ENCODE data around the gene PRM2.

Gene PRM2, protein sequence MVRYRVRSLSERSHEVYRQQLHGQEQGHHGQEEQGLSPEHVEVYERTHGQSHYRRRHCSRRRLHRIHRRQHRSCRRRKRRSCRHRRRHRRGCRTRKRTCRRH

DNA sequence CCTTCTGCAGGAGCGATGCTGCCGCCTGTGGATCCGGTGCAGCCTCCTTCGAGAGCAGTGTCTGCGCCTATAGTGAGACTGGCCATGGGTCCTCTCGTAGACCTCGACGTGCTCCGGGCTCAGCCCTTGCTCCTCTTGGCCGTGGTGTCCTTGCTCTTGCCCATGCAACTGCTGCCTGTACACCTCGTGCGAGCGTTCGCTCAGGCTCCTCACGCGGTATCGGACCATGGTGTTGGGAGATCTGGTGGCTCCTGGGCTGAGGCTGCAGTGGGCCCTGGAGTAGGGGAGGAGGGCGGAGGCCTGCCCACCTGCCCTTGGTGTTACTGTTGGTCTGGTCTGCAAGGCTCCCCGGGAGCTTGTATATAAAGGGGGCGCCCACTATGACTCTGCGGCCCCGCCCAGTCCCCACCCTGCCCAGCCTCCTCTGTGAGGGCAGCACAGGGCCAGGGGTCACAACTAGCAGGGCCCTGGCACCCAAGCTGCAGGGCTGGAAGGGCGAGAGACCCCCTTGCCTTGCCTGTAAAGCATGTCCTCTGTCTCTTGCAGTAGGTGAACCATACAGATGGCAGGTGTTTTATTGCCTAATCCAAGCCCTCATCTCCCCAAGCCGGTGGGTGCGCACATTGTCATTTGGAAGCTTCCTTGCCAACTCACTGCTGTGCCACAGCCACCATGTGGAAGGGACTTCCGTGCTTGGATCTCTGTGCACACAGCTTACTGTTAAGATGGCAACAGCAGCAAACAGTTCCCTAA lies at the start of gene PRM2:
TSS of gene PRM2 (minus strand) at position 338 of the 753 bp plus-strand sequence. CDS start at position 228, 110 bp downstream.
- no peak for DNase-seq

DNA sequence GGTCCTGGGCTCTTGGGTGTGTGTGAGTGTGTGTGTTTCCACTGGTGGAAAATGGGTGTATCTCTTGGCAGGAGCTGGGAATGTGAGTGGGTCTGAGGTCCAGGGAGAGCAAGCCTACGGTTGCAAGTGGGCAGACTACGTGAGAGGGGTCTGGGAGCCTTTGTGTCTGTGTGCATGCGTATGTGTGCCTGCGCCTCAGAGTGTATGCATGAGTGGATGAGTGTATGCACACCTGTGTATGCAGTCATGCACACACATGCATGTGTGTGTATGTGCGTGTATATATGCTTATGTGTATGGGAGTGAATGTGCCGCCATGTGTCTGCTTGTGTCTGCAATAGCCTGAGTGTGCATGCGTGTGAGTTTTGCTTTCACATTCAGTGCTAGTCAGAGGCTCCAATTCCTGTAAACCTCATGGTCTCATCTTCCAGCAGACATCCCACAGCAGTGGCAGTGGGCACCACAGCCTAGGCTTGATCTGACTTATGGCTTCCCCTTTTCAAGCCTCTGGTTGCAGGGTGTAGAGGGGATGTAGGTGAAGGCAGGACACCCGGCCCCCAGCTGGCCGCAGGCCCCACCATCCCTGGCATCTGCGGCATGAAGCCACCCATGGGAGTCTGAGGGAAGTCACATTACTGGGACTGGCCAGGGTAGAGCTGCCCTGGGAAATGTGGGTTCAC lies 49.3 kb upstream of the PRM2 start:
- no peak for DNase-seq

DNA sequence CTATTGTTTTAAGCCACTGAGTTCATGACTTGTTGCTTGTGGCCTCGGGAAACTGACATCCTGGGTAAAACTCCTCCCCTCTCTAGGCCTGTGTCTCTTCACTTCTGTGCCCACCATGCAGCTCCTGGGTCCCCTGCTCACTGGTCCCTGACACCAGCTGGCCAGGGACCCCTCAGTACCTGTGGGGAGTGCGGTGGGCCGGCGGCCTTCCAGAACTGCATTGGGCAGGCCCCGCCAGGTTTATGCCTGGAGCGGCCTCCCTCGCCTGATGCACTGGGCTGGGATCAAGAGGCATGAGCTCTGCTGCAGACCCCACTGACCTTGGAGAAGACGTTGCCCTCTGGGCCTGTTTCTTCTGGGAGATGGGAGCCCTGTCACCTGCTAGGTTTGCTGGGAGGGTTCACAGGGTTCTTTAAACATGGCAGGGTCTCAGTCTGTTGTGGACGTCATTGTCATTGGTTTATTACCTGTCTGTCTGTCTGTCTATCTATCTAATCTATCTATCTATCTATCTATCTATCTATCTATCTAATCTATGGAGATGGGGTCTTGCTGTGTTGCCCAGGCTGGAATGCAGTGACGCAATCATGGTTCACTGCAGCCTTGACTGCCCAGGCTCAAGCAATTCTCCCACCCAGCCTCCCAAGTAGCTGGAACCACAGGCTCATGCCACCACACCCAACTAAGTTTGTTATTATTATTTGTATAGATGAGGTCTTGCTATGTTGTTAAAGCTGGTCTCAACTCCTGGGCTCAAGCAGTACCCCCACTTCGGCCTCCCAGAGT lies 47.5 kb upstream of the PRM2 start:
- no peak for DNase-seq

DNA sequence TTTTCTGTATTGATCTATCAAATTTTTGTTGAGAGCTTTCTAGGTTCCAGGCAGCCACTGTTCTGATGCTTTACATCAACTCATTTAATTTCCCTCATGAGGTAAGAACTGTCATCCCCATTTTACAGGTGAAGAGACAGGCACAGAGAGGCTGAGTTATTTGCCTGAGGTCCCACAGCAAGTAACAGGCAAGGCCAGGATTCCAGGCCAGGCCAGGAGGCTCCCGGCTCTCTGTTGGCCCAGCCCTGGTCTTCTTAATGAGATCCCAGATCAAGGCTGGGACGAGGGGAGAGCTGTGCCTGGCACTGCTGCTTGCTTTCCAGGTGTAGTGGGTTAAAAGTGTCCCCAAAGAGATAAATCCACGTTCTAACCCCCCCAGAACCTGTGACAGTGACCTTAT lies 46.5 kb upstream of the PRM2 start:
- DNase-seq: no peak

DNA sequence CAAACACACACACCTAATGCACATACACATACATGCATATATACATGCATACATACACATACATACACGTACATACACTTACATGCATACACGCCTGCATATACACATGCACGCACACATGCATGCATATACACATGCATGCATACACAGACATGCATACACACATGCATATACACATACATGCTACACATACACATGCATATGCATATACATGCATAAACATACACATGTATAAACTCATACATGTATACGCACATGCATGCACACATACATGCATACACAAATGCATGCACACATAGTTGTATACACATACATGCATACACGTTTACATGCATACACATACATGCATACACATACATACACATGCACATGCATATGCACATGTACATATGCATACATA lies 45.4 kb upstream of the PRM2 start:
- DNase-seq: no peak

DNA sequence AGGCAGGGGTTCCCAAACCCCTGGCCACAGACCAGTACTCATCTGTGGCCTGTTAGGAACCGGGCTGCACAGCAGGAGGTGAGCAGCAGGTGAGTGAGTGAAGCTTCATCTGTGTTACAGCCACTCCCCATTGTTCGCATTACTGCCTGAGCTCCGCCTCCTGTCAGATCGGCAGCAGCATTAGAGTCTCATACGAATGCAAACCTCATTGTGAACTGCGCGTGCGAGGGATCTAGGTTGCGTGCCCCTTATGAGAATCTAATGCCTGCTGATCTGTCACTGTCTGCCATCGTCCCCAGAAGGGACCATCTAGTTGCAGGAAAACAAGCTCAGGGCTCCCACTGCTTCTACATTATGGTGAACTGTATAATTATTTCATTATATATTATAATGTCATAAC lies 43.9 kb upstream of the PRM2 start:
- DNase-seq: no peak

DNA sequence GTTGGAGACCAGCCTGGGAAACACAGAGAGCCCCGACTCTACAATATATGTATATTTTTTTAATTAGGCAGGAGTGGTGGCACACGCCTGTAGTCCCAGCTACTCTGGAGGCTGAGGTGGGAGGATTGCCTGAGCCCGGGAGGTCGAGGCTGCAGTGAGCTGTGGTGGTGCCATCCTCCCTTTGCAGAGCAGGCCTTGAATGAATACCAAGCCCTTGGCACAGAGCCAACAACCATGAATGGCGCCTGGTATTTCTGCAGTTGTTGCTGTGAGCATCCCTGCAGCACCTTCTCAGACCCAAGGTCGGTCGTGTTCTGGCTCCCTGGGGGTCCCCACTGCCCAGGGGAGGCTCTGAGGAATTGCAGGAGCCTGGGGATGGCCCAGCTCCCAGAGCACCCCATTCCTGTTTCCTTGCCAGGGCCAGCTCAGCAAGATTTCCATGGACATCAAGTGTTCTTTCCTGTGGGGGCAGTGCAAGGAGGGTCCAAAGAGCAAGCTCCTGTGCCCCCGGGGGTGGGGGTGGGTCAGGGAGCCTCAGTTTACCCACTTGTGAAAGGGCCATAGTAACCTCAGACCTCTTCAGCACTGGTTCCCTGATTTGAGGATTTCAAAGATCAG lies 43.4 kb upstream of the PRM2 start:
- no peak for DNase-seq

DNA sequence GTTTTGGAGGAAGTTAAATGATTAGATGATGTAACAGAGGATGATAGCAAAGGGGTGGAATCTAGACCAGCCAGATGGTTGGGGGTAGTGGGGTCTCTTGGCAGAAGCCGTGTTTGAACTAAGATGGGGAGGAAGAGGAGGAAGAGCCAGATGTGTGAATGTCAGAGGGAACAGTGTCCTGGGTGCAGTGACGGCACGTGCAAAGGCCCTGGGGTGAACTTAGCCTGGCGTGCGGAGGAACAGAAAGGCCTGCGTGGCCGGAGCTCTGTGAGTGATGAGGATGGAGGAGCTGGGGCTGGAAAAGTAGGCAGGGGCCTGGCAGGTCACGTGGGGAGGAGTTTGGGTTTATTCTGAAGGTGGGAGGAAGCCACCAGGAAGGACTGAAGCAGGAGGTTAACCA lies 42.5 kb upstream of the PRM2 start:
- DNase-seq: no peak

DNA sequence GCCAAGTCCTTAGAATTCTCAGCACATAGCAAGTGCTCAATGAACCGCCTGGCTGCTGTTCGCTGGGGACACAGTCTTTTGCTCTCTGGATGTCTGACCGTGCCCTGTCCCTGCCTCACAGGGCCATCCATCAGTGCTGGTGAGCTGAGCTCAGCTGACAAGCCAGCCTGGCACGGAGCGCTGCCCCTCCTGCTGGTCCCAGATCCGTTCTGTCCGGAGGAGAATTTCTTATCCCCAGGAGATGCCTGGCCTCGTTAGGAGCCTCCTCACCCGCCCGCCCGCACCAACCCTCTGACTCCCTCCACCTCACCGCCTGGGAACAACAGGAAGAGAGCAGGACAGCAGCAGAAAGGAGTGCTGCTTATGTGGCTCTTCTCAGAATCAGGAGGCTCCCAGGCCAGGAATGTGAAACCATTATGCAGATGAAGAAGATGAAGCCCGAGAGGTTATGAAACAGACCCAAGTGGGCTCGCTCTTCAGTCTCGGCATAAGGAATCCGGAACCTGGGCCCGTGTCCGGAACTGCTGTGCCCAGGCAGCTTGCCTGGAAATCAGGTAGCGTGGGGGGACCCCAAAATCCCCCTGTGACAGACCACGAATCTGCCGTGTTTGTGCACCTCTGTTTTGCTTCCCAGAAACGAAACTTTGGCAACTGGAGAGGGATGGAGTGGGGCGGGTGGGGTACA lies 40.2 kb upstream of the PRM2 start:
- DNase-seq: no peak

DNA sequence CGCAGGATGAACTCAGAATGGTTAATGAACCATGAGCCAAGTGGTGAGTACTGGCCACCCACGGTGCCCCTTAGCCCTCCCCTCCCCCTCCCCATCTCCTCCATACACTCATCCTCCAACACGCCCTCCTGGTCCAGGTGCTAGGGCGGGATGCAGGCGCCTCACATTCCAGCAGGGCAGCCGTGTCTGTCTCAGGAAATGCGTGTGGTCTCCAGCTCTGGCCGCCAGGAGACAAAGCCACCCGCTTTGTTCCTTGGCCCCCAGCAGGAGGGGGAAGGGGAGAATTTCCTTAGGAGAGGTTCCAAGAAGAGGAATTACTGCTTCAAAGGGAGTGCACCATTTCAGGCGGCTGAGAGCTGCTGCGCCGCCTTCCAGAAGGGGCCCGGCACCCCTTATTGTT lies 39.2 kb upstream of the PRM2 start:
- no peak for DNase-seq

DNA sequence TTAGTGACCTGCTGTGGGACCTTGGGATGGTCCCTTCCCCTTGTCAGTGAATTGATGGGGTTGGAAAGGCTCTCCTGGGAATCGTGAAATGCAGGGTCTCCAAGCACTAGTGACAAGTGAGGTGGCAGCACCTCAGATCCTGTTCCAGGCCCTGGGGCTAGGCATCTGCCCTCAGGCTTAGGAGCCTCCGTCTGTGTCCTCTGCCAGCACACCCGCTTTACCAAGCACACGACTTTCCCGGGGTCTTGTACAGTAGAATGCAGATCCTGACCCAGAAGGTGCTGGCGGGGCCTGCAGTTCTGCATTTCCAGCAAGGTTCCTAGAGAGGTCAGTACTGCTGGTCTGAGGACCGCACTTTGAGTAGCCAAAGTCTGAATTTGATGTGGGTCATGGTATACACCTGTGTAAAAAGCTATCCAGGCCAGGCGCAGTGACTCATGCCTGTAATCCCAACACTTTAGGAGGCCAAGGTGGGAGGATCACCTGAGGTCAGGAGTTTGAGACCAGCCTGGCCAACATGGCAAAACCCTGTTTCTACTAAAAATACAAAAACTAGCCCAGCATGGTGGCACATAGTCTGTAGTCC lies 38.1 kb upstream of the PRM2 start:
- no peak for DNase-seq

DNA sequence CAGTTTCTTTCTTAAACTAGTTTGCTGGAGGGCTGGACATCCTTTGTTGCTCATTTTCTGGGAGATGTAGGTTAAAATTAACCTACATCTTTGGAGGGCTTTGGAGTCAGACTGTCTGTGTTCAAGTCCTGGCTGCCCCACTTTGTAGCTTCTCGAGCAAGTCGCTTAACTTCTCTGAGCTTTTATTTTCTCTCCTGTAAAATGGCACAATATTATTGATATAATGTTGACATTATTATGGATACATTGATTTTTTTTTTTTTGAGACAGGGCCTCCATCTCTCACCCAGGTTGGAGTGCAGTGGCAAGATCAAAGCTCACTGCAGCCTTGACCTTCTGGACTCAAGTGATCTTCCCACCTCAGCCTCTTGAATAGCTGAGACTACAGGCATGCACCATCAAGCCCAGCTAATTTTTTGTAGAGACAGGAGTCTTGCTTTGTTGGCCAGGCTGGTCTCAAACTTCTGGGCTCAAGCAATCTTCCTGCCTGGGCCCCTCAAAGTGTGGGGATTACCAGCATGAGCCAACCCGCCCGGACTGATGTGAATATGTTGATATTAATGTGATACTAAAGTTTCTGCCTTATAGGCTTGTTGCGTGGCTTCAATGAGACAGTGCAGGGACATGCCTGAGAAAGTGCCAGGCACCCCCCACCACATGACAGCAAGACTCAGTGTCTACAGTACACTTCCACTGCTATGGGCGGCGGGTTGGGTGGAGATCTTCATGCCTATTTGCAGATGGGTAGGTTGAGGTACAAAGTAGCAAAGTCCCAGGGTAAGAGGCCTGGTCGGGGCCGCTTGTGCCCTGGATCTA lies 37.4 kb upstream of the PRM2 start:
- DNase-seq: no peak

DNA sequence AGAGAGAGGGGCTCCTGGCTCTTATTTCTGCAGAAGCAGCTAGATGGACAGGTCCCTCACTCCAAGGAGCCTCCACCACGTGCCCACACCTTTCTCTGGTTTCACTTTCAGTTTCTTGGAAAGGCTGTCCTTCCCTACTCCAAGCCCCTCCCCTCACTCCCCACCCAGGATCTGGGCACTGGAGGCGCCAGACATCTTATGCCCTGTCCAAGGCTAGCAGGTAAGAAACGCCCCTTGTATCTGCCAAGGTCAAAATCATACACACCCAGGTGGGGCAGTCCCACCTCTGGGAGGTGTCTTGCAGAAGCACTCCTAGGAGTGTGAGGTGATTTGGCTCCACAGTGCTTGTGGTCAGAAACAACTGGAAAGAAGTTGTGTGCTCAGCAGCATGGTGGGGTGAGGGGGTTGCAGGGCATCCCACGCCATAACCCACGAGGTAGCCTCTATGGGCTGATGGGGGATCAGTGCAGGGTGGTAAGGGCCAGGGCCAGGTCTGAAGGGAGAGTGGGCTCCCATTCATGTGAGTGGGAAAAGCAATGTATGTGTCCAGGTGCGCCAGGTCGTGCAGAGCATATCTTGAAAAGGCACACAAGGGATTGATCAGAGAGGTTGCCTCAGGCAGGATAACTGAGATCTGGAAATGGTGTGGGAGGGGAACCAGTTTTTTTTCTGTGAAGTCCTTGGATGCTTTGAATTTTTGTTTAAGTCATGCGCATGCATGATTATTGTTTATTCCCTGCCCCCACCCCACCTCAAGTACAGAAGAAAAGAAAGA lies 36.6 kb upstream of the PRM2 start:
- no peak for DNase-seq

DNA sequence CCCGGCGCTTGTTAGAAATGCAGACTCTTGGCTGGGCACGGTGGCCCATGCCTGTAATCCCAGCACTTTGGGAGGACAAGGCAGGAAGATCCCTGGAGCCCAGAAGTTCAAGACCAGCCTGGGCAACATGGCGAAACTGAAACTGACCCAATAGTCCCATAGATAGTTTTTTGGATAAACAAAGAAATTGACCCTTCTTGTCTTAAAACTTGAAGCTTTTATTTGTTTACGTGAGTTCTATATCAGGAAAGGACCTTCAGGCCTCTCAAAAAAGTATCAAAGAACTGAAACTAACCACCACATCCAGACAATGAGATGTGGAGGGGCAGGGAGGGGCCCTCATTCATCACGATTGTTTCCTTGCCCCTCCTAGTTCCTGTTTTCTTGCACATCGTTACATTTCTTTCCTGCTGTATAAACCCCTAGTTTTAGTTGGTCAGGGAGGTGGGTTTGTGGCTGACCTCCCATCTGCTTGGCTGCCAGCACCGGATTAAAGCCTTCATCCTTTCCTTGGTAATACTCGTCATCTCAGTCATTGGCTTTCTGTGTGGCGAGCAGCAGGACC lies 34.8 kb upstream of the PRM2 start:
- no peak for DNase-seq

DNA sequence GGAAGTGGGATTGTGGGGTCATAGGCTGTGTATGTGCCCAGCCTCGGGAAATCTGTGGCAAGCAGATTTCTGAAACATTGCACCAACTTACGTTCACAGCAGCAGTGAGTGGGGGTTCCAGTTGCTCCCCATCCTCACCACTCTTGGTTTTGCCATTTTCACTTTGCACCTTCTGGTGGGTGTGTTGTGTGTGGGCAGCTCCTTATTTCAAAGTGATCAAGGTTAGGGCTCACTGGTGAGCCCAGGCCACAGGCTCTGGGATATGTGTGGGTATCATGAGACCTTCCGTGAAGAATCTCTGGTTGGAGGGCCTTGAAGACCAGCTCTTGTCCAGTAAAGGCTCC lies 34.3 kb upstream of the PRM2 start:
- no peak for DNase-seq

DNA sequence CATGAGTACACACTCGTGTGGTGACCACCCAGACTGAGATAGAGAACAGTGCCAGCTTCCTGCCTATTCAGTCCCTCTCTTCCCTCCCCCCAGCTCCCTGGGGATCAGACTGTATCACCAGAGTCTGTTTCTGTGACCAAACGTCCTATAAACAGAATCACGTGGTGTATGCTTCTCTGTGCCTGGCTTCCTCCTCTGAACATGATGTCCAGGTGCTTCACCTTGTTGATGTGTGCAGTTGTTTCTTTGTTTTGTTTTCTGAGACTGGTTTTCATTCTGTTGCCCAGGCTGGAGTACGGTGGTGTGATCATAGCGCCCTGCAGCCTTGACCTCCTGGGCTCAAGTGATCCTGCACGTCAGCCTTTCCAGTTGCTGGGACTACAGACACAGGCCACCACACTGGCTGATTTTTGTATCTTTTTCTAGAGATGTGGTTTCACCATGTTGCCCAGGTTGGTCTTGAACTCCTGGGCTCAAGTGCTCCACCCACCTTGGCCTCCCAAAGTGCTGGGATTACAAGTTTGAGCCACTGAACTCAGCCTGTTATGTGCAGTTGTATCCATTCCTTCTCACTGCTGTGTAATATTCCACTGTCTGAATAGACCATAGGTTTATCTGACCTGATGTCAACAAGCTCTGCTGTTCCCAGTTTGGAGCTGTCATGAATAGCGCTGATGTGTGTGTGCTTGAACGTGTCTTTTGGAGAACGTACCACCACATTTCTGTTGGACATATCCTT lies 33.8 kb upstream of the PRM2 start:
- no peak for DNase-seq

DNA sequence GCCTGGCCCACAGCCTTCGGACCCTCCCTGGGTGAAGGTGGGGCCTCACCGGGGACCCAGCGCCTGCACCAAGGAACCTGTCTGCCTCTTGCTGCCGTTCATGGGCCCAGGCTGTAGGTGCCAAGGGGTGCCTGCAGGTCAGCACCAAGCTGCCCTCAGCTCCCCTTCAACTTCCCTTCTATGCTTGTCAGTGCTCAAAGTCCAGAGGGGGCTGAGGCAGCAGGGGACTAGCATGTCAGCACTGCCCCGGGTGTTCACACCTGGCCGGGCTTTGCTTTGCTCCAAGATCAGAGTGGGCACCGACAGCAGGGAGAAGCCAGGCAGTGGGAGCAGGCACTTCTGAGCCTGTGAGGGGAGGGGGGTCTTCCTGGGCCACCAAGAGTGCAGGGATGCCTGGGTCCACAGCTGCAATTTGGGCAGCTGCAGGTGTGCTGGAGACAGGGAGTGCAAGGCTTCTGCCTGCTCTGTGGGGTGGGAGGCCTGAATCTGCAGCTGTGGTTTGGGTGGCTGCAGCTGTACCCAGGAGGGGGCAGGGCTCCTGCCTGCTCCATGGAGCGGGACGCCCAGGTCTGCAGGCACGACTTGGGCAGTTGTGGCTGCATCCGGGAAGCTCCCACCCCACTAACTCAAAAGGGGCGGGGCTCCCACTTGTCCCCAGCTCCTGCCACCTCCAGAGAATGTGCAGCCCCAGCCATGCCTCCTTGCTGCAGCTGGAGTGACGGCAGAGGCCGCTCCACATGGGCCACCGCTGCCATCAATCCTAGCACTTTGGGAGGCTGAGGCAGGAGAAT lies 32.4 kb upstream of the PRM2 start:
- DNase-seq: no peak

DNA sequence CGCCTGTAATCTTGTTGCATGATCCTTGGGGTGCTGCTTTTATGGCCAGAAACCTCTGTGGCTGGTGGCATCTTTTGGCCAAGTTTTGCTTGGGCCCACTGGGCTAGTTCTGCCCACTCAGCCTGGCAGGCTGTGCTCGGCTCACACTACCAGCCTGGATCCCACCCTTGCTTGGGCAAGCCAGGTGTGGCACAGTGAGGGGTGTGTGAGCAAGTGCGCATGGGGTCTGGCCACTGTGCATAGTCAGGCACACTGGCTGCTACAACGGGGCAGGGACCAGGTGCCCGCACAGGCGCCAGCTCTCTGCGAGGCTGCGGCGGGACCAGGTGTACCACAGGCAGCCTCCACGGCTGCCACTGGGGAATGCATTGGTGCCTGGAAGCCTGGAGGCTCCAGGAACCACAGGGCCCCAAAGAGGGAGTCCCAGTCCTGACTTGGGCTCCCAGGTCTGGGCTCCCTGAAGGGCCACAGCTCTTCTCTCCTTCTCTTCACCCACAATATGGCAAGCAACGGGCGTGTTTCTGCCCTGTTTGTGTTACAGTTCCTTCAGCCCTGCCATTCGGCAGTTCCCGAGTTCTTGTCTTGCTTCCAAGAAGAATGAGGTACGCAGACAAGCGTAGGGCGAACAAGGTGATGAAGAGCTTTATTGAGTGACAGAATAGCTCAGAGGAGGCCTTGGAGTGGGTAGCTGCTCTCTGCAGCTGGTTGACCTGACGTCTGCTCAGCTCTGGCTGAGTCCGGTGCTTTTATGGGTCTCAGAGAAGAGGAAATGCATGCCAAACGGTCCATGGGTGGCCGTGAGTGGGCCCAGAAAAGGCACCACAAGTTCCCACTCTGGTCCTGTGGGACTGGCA lies 31.6 kb upstream of the PRM2 start:
- DNase-seq: no peak
